ENCODE data around the gene CHN1. TPM values are rescaled to one million over a fixed set of nuclear protein-coding genes. Genes with fewer than 3 reads are reported as not detected.
A peak's percentile ranks its signal among the peaks of the same experiment; 100 is the strongest.

The CHN1 gene
- total and polyA plus RNA-seq, 7 donors: 2.1 to 15.6 (median 11.4) TPM

GRCh38 chr2:174776675-174777074 is 228.5 kb downstream of the CHN1 start:
- DNase-seq: no peak
- TF ChIP-seq EP300 (IDR thresholded peaks at IDR 0.05) (no peak), POLR2A (IDR thresholded peaks at IDR 0.05) (no peak), POLR2AphosphoS5 (IDR thresholded peaks at IDR 0.05) (no peak), CTCF (IDR thresholded peaks at IDR 0.05) (no peak)
- Histone ChIP-seq H3K4me3 (no peak overlapping the region), H3K27ac (no peak overlapping the region), H3K4me1 (peaks cover 0 to 19% (median 9%) of the 10 kb centered on the region in 4 donors), H3K9me3 (no peaks in the 10 kb centered on the region), H3K27me3 (no peaks in the 10 kb centered on the region), H3K36me3 (no peaks in the 10 kb centered on the region)
- WGBS, 2 donors: 69 to 76% methylated on average over 3 of the region's 3 CpGs
- intact Hi-C loops (cut with DNase I): no loop called here

- Histone ChIP-seq H3K36me3 (no peaks in the 10 kb centered on the region), H3K4me3 (no peak overlapping the region), H3K27ac (no peak overlapping the region), H3K9me3 (no peaks in the 10 kb centered on the region), H3K27me3 (no peaks in the 10 kb centered on the region), H3K4me1 (peaks cover 0 to 20% (median 8%) of the 10 kb centered on the region in 4 donors)
- DNase-seq: no peak
- intact Hi-C loops (cut with DNase I): no loop called here
- 84 to 90% methylated on average over 6 of the region's 6 CpGs for WGBS, 2 donors
- no peak for TF ChIP-seq EP300 (IDR thresholded peaks at IDR 0.05)
- no peak for TF ChIP-seq POLR2AphosphoS5 (IDR thresholded peaks at IDR 0.05)
- no peak for TF ChIP-seq POLR2A (IDR thresholded peaks at IDR 0.05)
- TF ChIP-seq CTCF (IDR thresholded peaks at IDR 0.05): no peak
Measured at GRCh38 chr2:174776223-174776622, 229.0 kb downstream of the CHN1 start.

- Histone ChIP-seq H3K4me1 (peaks cover 0 to 20% (median 8%) of the 10 kb centered on the region in 4 donors), H3K9me3 (no peaks in the 10 kb centered on the region), H3K36me3 (no peaks in the 10 kb centered on the region), H3K27me3 (no peaks in the 10 kb centered on the region), H3K4me3 (no peak overlapping the region), H3K27ac (no peak overlapping the region)
- TF ChIP-seq POLR2AphosphoS5 (IDR thresholded peaks at IDR 0.05) (no peak), CTCF (IDR thresholded peaks at IDR 0.05) (no peak), EP300 (IDR thresholded peaks at IDR 0.05) (no peak), POLR2A (IDR thresholded peaks at IDR 0.05) (no peak)
- intact Hi-C loops (cut with DNase I): no loop called here
- 60 to 67% methylated on average over 5 of the region's 5 CpGs for WGBS, 2 donors
- no peak for DNase-seq
Measured at GRCh38 chr2:174775571-174775980, 229.6 kb downstream of the CHN1 start.

- no peak for DNase-seq
- Histone ChIP-seq H3K27ac (no peak overlapping the region), H3K9me3 (no peaks in the 10 kb centered on the region), H3K4me1 (peaks cover 0 to 20% (median 8%) of the 10 kb centered on the region in 4 donors), H3K27me3 (no peaks in the 10 kb centered on the region), H3K4me3 (no peak overlapping the region), H3K36me3 (no peaks in the 10 kb centered on the region)
- TF ChIP-seq POLR2A (IDR thresholded peaks at IDR 0.05): no peak
- TF ChIP-seq EP300 (IDR thresholded peaks at IDR 0.05): no peak
- TF ChIP-seq POLR2AphosphoS5 (IDR thresholded peaks at IDR 0.05): no peak
- no peak for TF ChIP-seq CTCF (IDR thresholded peaks at IDR 0.05)
- intact Hi-C loops (cut with DNase I): no loop called here
- 87 to 93% methylated on average over 4 of the region's 4 CpGs for WGBS, 2 donors
Measured at GRCh38 chr2:174774886-174775285, 230.3 kb downstream of the CHN1 start.

DNA sequence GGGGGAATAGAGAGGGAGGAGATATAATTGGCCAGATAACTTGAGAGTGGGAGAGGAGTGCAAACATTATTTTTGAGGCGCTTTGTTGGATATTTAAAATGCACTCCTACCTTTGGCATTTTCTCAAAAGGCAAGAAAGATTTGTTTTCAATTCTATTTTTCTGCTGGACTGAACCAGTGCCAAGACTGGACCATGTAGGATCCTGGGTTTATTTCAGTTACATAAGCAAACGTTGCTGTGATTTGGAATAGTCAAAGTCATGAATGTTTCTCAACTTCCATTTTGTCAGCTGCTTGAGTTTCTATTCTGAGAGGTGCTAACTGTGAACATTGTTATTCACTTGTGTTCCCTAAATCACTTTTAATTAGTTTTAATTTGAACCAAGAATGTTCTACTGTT is 232.0 kb downstream of the CHN1 start:
- no peak overlapping the region for H3K4me3 ChIP-seq
- TF ChIP-seq POLR2A (IDR thresholded peaks at IDR 0.05): no peak
- no peak for TF ChIP-seq POLR2AphosphoS5 (IDR thresholded peaks at IDR 0.05)
- intact Hi-C loops (cut with DNase I): no loop called here
- H3K27ac ChIP-seq: peak overlapping the region in 1 of 4 donors; percentile 51
- no peak for DNase-seq
- H3K4me1 ChIP-seq: peaks cover 0 to 20% (median 8%) of the 10 kb centered on the region in 4 donors
- no peaks in the 10 kb centered on the region for H3K36me3 ChIP-seq
- WGBS, 2 donors: 71 to 72% methylated on average over 2 of the region's 2 CpGs
- no peaks in the 10 kb centered on the region for H3K9me3 ChIP-seq
- no peaks in the 10 kb centered on the region for H3K27me3 ChIP-seq

All from sigmoid colon (tissue), 7 donors.